ENCODE data around the gene GLI3.

The GLI3 gene

DNA sequence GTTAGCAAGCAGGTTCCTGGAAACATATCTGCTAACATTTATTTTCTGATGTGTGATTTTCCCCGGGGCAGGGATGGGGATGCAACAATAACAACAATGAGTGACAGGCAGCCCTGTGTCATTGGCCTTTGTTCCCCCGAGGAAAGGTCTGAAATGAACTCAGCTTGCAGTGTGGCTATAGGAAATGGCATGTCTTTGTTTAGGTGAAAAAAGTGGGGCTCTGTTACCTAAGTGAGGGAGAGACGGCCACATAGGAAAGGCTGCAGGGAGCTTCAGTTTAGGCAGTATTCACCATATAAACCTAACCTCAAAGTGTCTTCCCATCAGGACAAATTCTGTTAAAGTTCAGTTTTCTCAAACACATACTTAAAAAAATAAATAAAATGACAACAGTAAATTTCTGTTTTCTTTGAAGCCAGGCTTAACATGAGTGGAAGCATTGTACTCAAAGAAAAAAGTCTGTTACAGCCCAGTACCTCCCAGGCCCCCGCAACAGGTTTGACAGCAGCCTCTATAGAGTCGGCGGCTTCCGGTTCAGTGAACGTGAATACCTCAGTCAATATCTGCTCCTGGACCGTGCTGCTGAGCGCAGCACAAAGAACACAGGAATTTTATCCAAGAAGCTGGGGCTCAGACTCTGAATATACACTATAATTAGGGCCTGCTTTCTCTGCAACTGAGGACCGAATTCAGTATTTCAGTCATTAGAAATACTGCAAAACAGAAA is 168.3 kb downstream of the GLI3 start:
- TF ChIP-seq, protein P1, sequence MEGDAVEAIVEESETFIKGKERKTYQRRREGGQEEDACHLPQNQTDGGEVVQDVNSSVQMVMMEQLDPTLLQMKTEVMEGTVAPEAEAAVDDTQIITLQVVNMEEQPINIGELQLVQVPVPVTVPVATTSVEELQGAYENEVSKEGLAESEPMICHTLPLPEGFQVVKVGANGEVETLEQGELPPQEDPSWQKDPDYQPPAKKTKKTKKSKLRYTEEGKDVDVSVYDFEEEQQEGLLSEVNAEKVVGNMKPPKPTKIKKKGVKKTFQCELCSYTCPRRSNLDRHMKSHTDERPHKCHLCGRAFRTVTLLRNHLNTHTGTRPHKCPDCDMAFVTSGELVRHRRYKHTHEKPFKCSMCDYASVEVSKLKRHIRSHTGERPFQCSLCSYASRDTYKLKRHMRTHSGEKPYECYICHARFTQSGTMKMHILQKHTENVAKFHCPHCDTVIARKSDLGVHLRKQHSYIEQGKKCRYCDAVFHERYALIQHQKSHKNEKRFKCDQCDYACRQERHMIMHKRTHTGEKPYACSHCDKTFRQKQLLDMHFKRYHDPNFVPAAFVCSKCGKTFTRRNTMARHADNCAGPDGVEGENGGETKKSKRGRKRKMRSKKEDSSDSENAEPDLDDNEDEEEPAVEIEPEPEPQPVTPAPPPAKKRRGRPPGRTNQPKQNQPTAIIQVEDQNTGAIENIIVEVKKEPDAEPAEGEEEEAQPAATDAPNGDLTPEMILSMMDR (IDR thresholded peaks at IDR 0.05; ENCODE audit: insufficient read depth, low read depth, low read length, missing control alignments), result no peak
- DNase-seq (ENCODE audit: low read depth), result peak; percentile 32
- no peak overlapping the region for H3K4me3 ChIP-seq (ENCODE audit: low read length)

- DNase-seq (ENCODE audit: low read depth), result no peak
- TF ChIP-seq, protein P1 (IDR thresholded peaks at IDR 0.05; ENCODE audit: insufficient read depth, low read depth, low read length, missing control alignments), result no peak
- H3K4me3 ChIP-seq (ENCODE audit: low read length), result no peak overlapping the region
These were observed 171.1 kb downstream of the GLI3 start for GRCh38 chr7:42065942-42066341.

DNA sequence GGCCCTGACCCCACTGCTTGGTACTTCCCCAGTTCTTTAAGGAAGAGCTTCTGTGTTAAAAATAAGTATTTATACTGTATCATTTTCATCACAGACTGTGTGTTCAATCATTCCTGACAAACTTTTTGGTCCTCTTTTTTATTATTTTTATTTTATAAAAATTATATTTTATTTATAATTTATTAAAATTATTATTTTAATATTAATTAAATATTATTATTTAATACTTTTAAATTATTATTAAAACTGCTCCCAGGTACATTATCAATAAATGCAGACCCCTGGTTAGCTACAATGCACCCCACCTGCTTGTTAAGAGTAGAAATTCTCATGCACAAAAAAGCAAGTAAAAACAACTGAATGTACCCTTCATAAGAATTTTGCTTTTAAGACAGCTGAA is 172.0 kb downstream of the GLI3 start:
- TF ChIP-seq, protein P1 (IDR thresholded peaks at IDR 0.05; ENCODE audit: insufficient read depth, low read depth, low read length, missing control alignments), result no peak

GRCh38 chr7:42064534-42064933 is 172.5 kb downstream of the GLI3 start:
- H3K4me3 ChIP-seq (ENCODE audit: low read length), result no peak overlapping the region
- no peak for DNase-seq (ENCODE audit: low read depth)
- TF ChIP-seq, protein P1 (IDR thresholded peaks at IDR 0.05; ENCODE audit: insufficient read depth, low read depth, low read length, missing control alignments), result no peak

More for the DNA sequence above, 172.0 kb downstream of the GLI3 start:
- no peak overlapping the region for H3K4me3 ChIP-seq (ENCODE audit: low read length)
- DNase-seq (ENCODE audit: low read depth), result no peak

GRCh38 chr7:42059275-42059674 is 177.7 kb downstream of the GLI3 start:
- no peak for DNase-seq (ENCODE audit: low read depth)
- no peak overlapping the region for H3K4me3 ChIP-seq (ENCODE audit: low read length)
- TF ChIP-seq, protein P1 (IDR thresholded peaks at IDR 0.05; ENCODE audit: insufficient read depth, low read depth, low read length, missing control alignments), result no peak

- DNase-seq (ENCODE audit: low read depth), result peak; percentile 4
- no peak overlapping the region for H3K4me3 ChIP-seq (ENCODE audit: low read length)
- TF ChIP-seq, protein P1 (IDR thresholded peaks at IDR 0.05; ENCODE audit: insufficient read depth, low read depth, low read length, missing control alignments), result no peak
These were observed 179.7 kb downstream of the GLI3 start for GRCh38 chr7:42057331-42057730.

- no peak overlapping the region for H3K4me3 ChIP-seq (ENCODE audit: low read length)
- TF ChIP-seq, protein P1 (IDR thresholded peaks at IDR 0.05; ENCODE audit: insufficient read depth, low read depth, low read length, missing control alignments), result no peak
- DNase-seq (ENCODE audit: low read depth), result no peak
These were observed 181.8 kb downstream of the GLI3 start for GRCh38 chr7:42055171-42055570.
